GM21528 (cell line): ENCODE measurements around the gene CAMK1D.
"Not testable (repeated sequence)": the region's sequence is repeated elsewhere in the genome, so short reads cannot be mapped to it uniquely, and the experiment has no call there.

ENCODE experiments used
- ATAC-seq: cut with Tn5 transposase; IDR thresholded peaks from one replicate; pipeline ENCODE4 v1.9.1; 2021; ENCODE audit warnings: mild to moderate bottlenecking, moderate library complexity; ENCODE audit not compliant: unreplicated experiment, low FRiP score

The CAMK1D gene

GRCh38 chr10:12728494-12728893 lies 379.1 kb downstream of the CAMK1D start:
- no peak for ATAC-seq

- ATAC-seq, result no peak
Measured at GRCh38 chr10:12729885-12730284, 380.5 kb downstream of the CAMK1D start.

- ATAC-seq, result no peak
Measured at GRCh38 chr10:12730809-12731519, 381.6 kb downstream of the CAMK1D start.

DNA sequence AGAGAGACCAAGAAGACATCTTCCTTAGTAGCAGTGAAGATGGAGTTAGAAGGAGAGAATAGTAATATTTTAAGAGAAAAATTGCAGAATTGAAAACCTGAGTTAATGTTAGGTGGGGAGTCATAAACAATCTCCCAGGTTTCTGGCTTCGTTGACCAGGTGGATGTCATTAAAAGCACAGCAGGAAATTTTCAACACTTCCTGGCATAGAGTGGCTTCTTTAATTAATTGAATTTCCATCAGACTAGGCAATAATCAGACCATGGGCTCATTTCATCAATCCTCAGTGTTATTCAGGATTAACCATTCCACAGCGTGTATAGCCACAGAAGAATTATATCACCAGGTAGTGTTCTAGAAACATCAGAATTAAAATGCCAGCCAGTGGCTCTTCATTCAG lies 383.9 kb downstream of the CAMK1D start:
- ATAC-seq, result no peak

- no peak for ATAC-seq
Measured at GRCh38 chr10:12735843-12736462, 386.6 kb downstream of the CAMK1D start.

DNA sequence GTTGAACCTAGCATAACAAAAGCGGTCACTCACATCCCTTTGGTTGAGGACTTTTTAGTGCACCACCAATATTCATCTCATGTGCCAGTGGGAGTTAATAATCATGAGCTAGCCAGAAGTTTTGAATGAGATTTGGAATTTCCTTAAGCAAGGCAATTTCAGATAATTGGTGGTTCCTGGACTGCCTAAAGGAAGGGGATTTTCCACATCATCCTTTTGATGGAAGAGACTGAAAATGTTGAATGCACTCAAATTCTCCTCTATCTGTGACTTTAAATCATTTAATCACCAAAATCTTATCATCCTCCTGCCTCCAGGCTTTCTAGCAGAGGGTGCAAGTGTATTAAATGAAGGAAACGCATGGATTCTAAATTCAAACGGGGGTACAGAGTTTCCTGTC lies 391.5 kb downstream of the CAMK1D start:
- no peak for ATAC-seq

DNA sequence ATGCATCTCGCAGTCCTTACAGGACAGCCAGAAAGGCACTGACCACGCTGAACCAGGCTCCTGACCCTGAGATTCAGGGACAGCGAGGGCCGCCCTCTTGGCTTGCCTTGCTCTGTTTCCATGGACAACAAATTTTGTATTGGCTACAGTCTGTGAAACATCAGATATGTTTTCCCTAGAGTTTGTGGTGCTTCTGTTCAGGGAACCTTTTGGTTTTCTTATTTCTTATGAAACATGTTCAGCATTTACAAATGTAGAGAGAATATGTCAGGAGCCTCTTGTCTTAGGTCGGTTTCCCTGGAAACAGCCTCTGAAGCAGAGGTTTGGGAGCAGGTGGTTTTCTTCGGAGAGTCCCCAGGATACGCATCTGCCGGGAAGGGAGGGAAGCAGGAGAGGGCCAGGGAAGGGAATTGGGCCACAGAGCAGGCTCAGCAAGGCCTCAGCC lies 392.0 kb downstream of the CAMK1D start:
- ATAC-seq, result no peak

DNA sequence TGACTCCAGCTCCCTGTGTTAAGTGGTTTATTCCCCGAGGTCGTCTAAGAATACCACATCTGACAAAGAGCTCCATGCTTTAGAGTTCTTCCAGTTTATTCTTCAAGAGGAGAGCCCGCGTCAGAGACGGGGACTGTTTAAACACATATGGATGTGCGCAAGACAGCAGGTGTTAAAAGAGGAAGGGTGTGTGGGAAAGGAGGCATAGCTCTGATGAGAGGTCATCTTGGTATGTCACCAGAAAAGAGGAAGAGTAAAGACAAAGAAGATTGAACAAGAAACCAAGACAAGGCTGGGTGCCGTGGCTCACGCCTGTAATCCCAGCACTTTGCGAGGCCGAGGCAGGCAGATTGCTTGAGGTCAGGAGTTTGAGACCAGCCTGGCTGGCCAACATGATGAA lies 393.4 kb downstream of the CAMK1D start:
- no peak for ATAC-seq

- not testable (repeated sequence) for ATAC-seq
Measured at GRCh38 chr10:12743466-12743865, 394.1 kb downstream of the CAMK1D start.

- ATAC-seq, result no peak
Measured at GRCh38 chr10:12743941-12744340, 394.6 kb downstream of the CAMK1D start.

GRCh38 chr10:12748186-12748585 lies 398.8 kb downstream of the CAMK1D start:
- no peak for ATAC-seq

DNA sequence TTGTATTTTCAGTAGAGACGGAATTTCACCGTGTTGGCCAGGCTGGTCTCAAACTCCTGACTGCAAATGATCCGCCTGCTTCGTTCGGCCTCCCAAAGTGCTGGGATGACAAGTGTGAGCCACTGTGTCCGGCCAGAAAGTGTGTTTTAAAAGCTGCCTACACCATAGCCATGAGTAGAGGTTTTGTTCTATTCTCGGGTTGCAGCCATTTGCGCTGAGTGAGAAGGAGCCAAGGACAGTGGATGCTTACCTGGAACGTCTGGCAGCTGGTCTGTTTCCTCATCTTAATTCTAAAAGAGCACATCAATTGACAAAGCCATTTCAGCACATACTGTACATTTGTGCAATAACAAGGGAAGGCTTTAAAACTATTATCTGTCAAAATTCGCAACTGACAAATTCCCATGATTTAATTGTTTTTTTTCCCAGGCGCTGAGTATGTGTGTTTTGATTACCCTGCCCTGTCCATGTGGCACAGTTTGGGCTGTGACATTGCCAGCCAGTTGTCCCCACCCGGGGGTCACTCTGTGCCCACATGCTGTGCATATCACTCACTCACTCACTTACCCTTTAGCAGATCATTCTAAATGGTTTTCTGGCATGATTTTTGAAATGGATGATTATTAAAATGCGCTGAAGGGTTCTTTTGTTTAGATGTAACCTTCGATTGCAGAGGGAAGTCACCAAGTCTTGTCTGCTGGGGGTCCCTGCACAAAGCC lies 400.6 kb downstream of the CAMK1D start:
- ATAC-seq, result no peak

GRCh38 chr10:12750526-12751201 lies 401.3 kb downstream of the CAMK1D start:
- ATAC-seq, result no peak

- no peak for ATAC-seq
Measured at GRCh38 chr10:12755075-12755474, 405.7 kb downstream of the CAMK1D start.

DNA sequence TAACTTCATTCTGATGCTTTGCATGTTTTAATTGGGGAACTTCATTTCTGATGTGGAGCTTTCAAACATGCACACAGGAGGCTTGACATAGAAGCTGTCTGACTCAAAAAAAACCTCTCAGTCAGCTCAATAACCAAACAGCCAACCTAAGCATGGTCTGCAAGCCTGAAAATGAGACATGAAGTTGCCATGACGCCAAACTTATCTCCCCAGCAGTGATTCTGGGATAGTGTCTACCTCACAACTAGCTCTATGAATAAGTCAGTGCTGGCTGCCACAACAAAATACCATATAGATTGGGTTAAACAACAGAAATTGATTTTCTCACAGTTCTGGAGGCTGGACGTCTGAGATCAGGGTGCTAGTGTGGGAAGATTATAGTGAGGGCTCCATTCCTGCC lies 408.0 kb downstream of the CAMK1D start:
- ATAC-seq, result no peak

GRCh38 chr10:12758271-12758670 lies 408.9 kb downstream of the CAMK1D start:
- ATAC-seq, result no peak

- ATAC-seq, result no peak
Measured at GRCh38 chr10:12766223-12766622, 416.9 kb downstream of the CAMK1D start.

- no peak for ATAC-seq
Measured at GRCh38 chr10:12768156-12769100, 419.1 kb downstream of the CAMK1D start.

DNA sequence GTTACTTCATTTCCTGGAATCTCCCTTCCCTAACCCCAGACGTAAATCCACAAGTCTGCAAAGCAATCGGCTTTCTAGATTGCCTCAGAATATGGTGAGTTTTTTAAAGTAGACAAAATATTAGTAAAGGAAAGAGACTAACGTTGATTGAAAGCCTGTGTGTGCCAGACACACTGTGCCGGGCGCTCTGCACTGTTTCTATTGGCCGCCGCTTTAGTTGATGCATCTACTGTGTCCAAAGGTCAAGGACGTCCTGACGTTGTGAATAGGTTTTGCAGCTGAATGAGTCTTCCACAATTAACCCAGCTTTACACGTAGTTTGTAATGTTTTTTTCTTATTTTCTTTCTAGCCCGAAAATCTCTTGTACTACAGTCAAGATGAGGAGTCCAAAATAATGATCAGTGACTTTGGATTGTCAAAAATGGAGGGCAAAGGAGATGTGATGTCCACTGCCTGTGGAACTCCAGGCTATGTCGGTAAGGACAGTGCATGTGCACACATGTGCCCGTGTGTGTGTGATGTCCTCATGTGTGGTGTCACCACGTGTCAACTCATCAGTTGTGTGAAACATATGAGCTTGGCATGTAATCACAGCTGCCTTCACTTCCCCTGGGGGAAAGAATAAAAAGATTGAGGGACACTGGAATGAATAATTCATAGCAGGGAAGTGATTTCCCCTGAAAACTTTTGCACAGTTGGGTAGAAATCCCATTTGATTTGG lies 420.1 kb downstream of the CAMK1D start:
- no peak for ATAC-seq
